ENCODE data around the gene MAPK8IP2.
A peak's percentile ranks its signal among the peaks of the same experiment; 100 is the strongest.

Gene MAPK8IP2

DNA sequence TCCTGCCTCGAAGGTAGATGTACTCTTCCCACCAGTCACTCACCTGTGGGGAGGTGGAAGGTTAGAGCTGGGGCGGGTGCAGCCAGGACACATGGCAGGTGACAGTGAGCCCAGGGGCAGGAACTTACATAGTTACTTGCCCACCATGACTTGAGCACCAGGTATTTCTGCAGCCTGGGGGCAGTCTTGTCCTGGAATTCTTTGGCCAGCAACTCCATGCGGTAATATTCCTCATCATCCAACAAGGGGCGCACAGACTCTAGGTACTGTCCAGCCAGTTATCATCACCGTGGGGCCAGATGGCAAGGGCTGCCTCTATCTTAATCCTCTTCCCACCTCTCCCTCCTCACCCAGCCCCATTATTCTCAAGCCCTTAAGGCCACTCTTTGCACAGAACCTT, 24.5 kb upstream of the MAPK8IP2 start:
- no peak for DNase-seq

DNA sequence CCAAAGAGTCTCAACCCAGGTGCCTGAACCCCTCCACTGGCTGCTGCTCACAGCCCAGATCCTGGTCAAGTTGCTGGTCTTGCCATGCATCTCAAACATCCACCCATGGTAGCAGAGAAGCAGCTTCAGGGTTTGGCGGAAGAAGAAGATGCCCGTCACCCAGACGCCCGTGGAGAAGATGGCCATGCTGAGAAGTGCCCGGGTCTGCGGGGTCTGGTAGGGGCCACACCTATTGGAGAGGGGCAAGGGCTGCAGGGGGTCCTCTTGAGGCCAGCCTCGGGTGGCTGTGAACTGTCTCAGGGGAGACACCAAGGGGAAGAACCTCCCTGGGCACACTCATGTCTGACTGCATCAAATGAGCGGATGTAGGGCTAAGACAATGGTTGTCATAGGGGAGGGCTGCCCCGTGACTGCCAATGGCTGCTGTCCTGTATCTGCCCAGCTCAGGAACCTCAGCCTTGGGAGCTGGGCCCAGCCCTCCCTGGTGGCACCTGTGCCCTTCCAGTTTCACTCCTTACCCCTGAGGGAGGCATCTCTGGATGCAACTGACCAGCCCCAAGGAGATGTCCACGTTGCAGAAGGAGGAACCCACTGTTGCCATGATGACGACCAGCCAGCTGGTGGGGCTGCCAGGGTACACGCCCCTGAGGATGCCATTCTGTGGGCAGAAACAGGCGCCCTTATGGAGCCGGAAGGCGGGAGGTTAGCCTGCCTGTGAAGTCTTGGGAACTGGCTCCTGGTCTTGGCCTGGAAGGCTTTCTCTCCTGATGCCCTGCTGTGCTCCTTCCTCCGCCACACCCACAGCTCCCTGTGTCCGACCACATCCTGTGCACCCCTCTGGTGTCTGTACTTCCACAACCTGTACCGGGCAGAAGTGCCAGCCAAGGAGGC, 23.5 kb upstream of the MAPK8IP2 start:
- DNase-seq, result no peak

DNA sequence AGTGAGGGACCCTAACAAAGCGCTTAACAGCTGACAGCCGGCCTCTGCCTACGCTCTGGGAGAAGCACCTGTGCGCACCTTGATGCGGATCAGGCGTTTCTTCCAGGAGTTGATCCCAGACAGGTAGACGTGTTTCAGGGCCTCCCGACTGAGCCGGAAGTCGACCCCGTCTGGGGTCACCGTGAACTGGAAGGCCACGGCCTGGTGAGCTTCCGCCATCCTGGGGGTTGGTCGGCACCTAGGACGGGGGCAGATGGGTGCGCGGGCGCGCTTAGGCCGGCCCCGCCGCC, 23.0 kb upstream of the MAPK8IP2 start:
- no peak for DNase-seq

DNA sequence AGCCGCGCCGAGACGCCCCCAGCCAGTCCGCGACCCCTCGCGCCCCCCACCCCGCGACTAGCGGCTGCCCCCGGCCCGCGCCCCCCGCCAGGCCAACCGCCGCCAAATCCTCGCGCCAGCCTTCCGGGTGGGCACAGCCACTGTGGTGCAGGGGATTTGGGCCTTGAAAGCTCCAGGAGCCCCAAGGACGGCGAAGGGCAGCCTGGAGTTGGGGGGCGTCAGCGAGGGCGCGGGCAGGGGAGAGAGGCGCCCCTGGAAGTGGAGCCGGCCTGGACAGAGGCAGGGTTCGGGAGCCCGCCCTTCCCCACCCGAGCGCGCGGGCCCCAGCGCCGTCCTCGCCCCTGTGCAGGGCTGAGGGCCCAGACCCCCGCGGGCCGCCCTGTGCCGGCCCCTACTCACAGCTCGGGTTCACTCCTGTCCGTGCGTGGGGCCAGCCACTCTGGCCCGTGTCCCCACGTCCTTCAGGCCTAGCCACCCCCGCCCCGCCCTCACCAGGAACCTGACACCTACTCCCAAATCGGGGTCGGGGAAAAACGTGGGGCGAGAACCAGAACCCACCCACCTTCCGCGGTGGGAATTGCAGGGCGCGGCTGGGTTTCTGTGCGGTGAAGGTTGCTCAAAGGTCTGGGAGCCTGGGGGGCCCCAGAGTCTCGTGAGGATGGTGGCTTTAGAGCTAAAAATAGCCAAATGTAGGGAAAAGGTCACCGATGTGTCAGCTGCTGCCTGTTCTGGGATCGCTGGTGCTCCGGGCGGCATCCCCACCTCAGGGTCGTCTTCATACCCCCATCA, 22.4 kb upstream of the MAPK8IP2 start, which contains the start of gene CPT1B:
Gene CPT1B (minus strand): TSS at position 441 of the 789 bp plus-strand sequence. CDS start 512 bp downstream, outside the sequence.
- DNase-seq, result no peak

DNA sequence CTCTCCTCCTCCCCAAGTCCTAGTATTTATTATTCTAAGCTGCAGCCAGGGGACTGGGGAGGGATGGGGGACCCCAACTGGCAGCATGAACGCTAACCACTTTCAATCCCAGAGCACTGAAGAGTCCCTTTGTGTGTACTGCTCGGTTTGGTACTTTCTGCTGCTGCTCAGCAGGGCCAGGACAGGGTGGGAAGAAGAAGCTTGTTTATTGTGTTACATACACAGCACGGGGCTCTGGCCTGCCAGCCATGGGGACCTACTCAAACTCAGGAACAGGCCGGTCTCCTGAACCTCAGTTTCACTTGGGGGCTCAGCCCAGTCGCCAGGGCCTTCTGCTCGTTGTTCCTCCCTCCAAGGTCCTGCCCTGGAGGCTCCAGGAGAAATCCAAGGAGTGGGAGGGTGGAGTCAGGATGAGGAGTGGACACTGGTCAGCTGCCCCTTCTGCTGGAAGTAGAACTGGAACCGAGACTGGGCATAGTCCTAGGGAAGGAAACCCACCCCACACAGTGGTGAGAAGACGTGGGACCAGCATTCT, 21.8 kb upstream of the MAPK8IP2 start:
- no peak for DNase-seq

DNA sequence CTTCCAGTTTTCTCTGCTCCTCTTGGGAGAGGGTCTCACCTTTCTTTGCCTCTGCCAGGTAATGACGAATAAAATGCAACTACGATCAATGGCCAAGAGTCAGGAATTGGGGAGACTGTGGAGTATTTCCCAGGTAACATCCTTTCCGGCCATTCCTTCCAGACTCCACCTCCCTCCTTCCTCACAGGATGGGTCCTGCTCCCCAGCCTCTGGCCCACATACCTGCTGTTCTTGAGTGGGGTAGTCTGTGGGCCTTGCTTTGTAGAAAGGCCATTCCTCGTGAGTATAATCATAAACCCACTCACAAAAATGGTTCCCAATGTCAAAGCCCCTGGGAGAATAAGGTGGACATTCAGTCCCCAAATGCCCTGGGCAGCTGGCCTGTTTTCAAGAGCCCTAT, 20.8 kb upstream of the MAPK8IP2 start:
- no peak for DNase-seq

DNA sequence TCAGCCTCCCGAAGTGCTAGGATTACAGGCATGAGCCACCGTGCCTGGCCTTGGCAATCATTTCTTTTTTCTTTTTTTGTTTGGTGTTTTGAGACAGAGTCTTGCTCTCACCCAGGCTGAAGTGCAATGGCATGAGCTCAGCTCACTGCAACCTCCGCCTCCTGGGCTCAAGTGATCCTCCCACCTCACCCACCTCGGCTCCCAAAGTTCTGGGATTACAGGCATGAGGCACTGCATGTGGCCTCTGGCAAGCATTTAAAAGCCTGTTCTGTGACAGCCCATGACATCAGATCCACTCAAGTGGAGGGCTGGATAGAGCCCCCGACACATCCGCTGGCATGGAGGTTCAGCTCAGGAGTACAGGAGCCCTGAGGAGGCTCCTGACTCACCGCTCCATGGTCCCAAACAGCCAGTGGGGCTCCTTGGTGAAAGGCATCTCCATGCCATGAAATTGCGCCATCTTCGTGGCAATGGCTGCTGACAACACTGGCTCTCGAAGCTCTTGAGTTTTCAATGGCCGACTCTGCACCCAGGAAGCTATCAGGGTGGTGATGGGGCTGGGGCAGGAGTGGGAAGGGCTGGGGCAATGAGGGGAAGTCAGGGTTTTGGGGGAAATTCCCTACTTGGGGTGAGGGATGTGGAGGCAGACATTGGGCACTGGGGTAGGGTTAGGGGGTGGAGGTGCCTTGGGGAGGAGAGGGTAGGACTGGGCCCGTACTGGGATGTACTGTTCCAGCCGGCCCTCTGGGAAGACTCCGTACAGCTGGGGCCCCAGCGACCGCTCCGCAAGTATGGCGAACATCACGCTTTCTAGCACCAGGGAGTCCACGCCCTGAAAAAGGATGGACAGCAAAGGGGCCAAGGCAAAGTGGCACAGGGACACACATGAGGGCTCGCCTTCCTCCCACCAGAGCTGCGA, 19.3 kb upstream of the MAPK8IP2 start:
- no peak for DNase-seq

DNA sequence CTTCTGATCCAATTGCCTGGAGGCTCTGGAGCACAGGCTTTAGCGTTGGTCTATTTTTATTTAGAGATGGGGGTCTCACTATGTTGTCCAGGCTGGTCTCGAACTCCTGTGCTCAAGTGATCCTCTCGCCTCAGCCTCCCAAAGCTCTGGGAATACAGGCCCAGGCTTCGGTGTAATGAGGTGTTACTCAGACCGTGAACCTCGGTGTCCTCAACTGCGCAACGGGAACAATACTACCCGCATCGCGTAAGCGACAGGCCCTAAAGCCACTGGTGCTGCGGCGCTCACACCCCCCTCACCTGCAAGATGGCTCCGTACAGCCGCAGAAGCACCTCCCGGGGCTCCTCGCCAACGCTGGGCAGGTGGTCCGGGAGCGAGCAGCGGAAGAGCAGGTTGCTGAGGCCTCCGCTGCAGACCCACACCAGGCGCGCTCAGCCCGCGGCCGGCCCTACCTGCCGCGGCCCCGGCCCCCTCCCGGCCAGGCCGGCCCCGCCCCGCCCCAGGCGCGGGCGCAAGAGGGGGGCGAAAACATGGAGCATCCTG, 18.6 kb upstream of the MAPK8IP2 start:
- DNase-seq, result peak in 1 of 2 experiments; percentile 9

DNA sequence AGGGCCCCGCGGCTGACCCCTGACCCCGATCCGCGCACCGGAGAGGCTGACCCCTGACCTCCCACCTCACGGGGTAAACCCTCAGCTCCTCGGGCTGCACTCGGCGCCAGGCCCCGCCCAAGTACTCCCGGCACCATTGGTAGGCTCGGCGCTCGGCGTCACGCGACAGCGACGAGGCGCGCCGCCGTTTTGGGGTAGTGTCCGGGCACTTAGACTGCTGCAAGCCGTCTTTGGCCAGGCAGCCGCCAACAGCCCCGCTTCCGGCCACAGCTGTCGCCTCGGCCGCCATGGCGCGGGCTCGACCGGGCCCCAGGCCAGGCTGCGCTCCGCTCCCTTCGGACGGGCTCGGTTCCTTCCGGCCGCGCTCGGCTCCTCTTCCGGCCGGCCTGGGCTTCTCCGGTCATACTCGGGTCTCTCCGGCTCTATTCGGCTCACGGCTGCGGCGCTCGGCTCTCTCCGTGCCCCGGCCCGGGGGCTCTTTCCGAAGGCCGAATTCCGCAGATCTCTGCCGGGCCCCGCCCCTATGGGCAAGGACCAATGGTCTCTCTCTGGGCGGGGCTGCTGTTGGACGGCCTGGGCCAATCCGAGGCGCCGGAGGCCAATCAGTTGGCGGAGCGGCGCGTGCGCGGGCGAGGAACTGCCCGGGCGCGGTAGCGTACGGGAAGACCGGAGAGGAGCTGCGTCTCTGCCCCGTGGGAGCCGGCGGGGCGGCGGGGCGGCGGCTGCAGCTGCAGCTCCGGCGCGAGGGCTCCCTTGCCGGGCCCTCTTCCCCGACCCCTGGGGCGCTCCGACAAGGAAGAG, 17.9 kb upstream of the MAPK8IP2 start, which contains the start of gene CHKB:
Gene CHKB (minus strand): TSS at position 357 of the 801 bp plus-strand sequence. CDS start 68 bp downstream, at position 289.
- DNase-seq, result peak; percentile 98

DNA sequence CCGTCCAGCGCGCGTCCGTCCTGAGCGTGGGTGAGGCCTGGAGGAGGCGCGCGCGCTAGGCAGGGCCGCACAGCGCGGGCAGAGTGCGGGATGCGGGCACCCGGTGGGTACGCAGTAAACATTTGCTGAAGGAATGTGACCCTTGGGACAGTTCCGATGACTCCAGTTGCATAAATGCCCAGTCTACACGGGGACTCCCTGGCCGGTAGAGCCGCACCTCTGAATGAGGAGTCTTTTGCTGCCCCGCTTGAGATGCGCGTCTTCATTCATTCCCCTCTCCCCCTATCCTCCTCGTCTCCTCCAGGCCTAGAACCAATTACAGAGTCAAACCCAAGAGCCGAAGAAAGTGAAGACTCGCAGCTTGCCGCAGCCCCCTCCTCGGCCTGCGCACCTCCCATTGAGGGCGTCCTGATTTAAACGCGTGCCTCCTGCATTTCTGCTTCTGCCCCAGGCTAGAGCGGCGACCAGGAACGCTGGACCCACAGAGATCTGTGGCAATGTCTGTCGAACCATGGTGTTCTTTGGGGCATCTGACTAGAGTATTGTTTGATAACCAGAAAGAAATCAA, 17.2 kb upstream of the MAPK8IP2 start:
- DNase-seq, result peak in 1 of 2 experiments; percentile 45

DNA sequence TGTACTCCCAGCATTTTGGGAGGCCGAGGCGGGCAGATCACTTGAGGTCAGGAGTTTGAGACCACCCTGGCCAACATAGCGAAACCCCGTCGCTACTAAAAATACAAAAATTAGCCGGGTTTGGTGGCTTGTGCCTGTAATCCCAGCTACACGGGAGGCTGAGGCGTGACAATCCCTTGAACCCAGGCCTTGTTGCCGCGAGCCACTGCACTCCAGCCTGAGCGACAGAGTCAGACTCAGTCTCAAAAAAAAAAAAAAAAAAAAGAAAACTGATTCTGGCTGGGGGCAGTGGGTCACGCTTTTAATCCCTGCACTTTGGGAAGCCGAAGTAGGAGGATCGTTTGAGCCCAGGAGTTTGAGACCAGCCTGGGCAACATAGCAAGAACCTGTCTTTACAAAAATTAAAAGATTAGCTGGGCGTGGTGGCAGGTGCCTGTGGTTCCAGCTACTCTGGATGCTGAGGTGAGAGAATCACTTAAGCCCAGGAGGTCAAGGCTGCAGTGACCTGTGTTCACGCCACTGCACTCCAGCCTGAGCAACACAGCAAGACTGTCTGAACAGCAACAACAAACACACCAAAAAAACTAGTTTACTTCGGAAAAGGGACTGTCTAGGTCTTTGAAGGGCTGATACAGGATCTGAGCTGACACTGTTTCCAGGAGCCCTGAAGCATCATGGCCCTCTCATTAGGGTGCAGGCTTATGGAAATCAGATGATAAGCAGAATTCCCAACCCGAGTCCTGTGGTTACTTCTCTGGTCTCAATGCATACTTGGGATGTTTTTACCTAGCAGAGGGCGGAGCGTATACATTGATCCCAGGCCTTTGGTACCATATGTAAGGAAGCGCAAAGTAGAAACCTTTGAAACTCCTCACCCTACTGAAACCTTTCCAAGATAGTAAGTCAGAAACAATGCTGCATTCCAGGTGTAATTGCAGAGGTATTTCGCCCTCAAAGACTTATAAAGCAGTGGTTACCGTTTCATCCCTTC, 16.2 kb upstream of the MAPK8IP2 start:
- DNase-seq, result no peak

DNA sequence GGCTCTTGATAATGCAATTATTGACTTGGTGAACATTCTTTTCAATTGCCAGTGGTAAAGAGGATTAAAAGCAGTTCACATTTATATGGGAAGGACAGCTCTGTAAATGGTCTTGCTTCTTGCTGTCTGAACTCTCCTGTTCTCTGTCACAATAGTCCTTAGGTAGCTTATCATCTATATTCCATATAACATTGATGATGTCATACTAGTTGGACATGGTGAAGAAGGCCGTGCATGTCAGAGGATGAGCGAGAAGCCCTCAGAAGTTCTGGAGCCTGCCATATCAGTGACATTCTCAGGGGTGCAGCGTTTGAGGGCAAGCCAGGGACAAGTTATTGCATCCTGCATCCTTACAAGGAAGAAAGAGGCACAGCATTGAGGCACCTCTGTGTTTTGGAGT, 15.4 kb upstream of the MAPK8IP2 start:
- DNase-seq, result no peak

DNA sequence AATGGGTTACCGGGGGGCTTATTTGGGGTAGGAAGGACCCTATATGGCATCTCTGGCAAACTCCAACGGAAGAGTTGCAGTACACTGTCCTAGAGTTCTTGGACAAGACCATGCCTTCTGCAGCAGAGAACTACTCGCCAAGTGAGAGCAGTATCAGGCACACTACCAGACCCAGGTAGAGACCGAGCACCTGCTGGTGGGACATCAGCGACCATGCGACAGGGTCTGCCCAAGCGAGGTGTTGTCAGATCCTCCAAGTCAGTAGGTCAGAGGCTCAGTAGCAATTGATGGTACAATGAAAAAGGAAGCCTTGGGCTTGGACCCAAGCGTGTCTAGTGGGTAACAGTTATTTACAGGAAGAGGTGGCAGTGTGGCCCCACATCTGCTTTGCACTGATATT, 14.8 kb upstream of the MAPK8IP2 start:
- DNase-seq, result no peak

DNA sequence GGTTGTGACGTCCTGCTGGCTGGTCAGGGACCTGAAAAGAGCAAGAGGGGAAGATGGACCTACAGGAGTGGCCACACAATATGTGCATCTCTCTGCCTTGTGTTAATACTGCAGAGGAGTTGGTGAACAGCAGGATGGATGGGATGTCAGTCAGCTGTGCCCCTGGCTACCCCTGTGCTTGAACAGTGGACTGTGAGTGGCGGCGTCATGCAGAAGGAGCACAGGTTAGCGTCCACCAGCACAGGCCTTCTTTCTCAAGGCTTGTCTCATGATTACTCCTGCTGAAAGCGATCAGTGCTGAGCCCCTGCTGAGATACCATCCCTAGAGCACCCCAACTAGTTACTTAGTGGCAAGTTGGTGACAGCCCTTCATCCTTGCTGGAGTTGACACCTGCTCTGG, 14.2 kb upstream of the MAPK8IP2 start:
- no peak for DNase-seq

DNA sequence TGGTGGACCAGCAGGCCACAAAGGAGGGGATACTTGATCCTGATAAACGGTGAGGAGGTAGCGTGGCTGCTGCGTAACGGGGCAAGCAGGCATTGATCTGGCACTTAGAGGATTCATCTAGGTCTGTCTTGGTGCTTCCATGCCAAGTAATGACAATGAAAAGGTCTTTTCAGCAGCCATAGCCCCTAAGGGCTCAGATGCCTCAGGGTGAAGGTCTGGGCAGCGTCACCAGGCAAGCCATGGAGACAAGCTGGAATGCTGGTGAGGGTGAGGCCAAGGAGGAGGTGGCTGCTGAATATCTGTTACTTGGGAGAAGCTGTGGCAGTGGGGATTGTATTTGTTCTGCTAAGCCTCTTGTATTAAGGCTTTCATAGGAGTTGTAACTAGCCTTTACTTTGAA, 13.2 kb upstream of the MAPK8IP2 start:
- DNase-seq, result no peak

DNA sequence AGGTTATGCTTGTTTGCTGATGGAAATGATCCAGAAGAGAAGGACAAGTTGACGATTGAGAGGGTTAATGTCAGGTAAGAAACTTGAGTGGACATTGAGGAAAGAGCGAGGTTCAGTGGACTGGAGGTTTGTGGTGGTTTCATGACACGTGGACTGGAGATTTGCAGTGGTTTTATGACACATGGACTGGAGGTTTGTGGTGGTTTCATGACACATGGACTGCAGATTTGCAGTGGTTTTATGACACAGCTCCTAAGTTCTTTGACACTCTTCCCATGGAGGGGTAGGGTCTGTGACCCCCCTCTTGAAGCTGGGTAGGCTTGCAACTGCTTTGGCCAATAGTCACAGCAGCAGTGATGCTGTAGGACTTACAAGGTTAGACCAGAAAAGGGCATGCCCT, 5.4 kb upstream of the MAPK8IP2 start:
- DNase-seq, result no peak

DNA sequence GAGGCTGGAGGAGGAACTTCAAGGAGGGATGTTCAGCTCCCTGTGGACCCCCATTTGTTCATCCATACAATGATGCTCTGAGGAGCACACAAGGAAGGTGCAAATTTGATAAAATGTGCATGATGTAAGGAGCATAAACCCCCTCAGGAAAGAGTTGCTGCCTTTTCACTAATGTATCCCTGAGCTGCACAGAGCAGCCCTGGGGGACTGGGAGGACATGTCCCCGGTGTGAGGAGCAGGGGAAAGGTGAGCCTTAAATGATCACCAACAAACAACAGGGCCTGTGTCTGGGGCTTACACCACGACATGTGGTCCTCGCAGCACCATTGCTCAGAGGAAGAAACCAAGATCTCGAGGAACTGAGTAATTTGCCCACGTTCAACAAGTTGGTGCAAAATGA, 3.5 kb upstream of the MAPK8IP2 start:
- no peak for DNase-seq

DNA sequence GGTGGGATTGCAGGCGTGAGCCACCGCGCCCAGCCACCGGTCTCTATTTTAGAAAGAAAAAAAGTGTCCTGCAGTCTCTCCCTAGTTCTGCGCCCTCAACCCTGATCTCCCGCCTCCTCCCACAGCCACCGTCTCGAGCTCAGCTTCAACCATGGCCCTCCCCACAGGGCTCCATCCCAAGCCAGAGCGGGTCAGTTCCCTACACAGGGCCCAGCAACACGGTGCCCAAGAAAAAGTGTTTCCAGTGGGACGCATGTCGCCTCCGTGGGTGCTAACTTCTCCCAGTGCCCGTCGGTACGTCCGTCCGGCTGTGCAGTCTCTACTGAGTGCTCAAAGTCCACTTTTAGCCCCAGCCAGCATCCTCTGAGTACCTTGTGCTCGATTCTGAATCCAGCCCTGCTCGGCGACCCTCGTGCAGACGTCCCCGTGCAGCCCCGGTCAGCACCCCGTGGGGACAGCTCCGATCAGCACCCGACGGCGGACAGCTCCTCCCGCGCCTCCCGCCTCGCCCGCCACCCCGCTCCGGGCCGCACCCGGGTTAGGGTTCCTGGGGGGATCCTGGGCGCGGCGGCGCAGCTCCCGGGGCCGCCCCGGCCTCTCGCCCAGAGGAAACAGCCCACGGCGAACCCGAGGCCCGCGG, 657 bp upstream of the MAPK8IP2 start:
- DNase-seq, result peak; percentile 31 to 46

DNA sequence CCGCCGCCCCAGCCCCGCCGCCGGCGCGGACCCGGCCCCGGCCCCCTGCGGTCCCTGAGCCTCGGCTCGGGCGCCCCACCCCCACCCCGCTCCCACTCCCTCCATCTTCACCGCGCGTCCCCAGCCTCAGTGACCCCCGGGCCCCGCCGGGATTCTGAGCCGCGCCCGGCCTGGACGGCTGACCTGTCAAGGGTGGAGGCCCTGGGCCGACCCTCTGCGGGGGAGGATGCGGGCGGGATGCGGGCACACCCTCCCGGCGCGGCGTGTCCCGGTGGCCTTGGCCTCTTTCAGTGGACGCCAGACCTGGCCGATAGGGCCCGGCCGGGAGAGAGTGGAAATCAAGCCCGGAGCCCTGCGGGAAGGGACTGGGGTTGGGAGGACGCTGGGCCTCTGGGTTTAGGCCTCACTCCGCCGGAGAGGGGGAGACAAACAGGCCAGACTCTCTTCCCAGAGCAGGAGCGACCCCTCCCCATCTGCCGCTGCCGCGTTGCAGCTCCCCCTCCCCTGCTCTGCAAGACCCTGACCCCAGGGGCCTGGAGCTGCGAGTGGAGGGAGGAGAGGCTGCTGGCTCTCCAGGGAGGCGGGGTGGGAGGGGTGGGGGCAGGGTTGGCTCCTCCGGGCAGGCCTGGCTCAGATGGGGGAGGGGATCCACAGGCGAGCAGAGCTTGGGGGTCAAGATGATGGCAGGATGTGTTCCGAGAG, 525 bp downstream of the MAPK8IP2 start:
- no peak for DNase-seq

All from Kasumi-1 (cell line).